AG04449 (cell line): ENCODE data around the gene SHISA6.

ENCODE experiments used
- CTCF ChIA-PET: fragments of 350-600 bp; formaldehyde crosslinking; extraction: SDS; loops from one replicate; lab custom pipeline; 2021; ENCODE audit warnings: antibody characterized with exemption; lab: Yijun Ruan, JAX
- POLR2A ChIA-PET: fragments of 400-600, 350-600 bp; formaldehyde crosslinking; extraction: SDS; loops from one replicate; lab custom pipeline; 2020; ENCODE audit warnings: antibody characterized with exemption, inconsistent platforms; lab: Yijun Ruan, JAX
- DNase-seq: peaks from one replicate; pipeline ENCODE4 v3.0.0-alpha.2; 2010; ENCODE audit warnings: low read depth, low spot score
- H3K4me3 ChIP-seq: 2 replicates; pipeline ENCODE4 v1.5.1; 2011; ENCODE audit warnings: low read depth, mild to moderate bottlenecking, control low read depth, low read length
- CTCF ChIP-seq: IDR thresholded peaks from one replicate; pipeline ENCODE4 v1.5.1; 2011; ENCODE audit warnings: mild to moderate bottlenecking, moderate library complexity, low read length, control low read depth, inconsistent platforms; ENCODE audit not compliant: insufficient read depth; ENCODE audit errors: missing control alignments

Gene SHISA6

GRCh38 chr17:11418342-11418741 is 177.3 kb downstream of the SHISA6 start:
- no peak for DNase-seq
- H3K4me3 ChIP-seq: no peak overlapping the region
- ChIA-PET CTCF (no interaction called here), POLR2A (no interaction called here)
- TF ChIP-seq CTCF: no peak

GRCh38 chr17:11430751-11431150 is 189.7 kb downstream of the SHISA6 start:
- POLR2A ChIA-PET: no interaction called here
- CTCF ChIA-PET: no interaction called here

GRCh38 chr17:11438673-11439072 is 197.7 kb downstream of the SHISA6 start:
- DNase-seq: no peak
- no peak for TF ChIP-seq CTCF
- no peak overlapping the region for H3K4me3 ChIP-seq
- POLR2A ChIA-PET: no interaction called here
- CTCF ChIA-PET: no interaction called here

More at GRCh38 chr17:11430751-11431150, 189.7 kb downstream of the SHISA6 start:
- DNase-seq: no peak
- no peak for TF ChIP-seq CTCF
- H3K4me3 ChIP-seq: no peak overlapping the region

- ChIA-PET POLR2A (no interaction called here), CTCF (no interaction called here)
- DNase-seq: no peak
- no peak for TF ChIP-seq CTCF
- H3K4me3 ChIP-seq: no peak overlapping the region
Measured at GRCh38 chr17:11441004-11441403, 200.0 kb downstream of the SHISA6 start.

GRCh38 chr17:11446316-11446715 is 205.3 kb downstream of the SHISA6 start:
- DNase-seq: no peak
- POLR2A ChIA-PET: no interaction called here
- TF ChIP-seq CTCF: no peak
- H3K4me3 ChIP-seq: no peak overlapping the region
- CTCF ChIA-PET: no interaction called here

- POLR2A ChIA-PET: no interaction called here
- CTCF ChIA-PET: no interaction called here
- DNase-seq: no peak
Measured at GRCh38 chr17:11454096-11454495, 213.1 kb downstream of the SHISA6 start.

More at GRCh38 chr17:11454096-11454495, 213.1 kb downstream of the SHISA6 start:
- no peak for TF ChIP-seq CTCF
- H3K4me3 ChIP-seq: no peak overlapping the region
